ENCODE measurements around the gene OR2A12. TPM values are rescaled to one million over a fixed set of nuclear protein-coding genes. Genes with fewer than 3 reads are reported as not detected.

OR2A12 gene, protein sequence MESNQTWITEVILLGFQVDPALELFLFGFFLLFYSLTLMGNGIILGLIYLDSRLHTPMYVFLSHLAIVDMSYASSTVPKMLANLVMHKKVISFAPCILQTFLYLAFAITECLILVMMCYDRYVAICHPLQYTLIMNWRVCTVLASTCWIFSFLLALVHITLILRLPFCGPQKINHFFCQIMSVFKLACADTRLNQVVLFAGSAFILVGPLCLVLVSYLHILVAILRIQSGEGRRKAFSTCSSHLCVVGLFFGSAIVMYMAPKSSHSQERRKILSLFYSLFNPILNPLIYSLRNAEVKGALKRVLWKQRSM
- total RNA-seq = not detected
- long read RNA-seq = 0 reads

DNA sequence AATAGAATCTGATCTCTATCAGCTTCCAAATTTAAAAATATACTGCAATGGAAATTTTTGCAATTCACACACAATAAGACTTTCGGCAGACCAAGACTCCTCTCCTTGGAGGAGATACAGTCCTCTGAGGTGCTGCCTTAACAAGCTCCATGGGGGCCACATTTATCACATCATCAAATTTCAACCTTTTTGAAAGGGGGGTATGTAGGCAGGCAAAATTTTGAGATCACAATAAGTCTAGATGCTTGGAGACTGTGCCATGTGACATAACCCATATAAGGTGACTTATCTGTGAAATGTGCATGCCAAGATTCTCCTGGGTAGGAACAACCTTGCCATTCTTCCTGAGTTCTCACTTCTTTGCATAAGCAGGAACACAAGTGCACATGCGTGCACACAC lies at the start of gene OR2A12:
OR2A12 (plus strand) TSS at position 301 of the 400 bp plus-strand sequence. CDS start 8,830 bp downstream, outside the sequence.
- ATAC-seq = no peak
- TF ChIP-seq POLR2A (IDR thresholded peaks at IDR 0.05) = no peak
- TF ChIP-seq, protein P1, sequence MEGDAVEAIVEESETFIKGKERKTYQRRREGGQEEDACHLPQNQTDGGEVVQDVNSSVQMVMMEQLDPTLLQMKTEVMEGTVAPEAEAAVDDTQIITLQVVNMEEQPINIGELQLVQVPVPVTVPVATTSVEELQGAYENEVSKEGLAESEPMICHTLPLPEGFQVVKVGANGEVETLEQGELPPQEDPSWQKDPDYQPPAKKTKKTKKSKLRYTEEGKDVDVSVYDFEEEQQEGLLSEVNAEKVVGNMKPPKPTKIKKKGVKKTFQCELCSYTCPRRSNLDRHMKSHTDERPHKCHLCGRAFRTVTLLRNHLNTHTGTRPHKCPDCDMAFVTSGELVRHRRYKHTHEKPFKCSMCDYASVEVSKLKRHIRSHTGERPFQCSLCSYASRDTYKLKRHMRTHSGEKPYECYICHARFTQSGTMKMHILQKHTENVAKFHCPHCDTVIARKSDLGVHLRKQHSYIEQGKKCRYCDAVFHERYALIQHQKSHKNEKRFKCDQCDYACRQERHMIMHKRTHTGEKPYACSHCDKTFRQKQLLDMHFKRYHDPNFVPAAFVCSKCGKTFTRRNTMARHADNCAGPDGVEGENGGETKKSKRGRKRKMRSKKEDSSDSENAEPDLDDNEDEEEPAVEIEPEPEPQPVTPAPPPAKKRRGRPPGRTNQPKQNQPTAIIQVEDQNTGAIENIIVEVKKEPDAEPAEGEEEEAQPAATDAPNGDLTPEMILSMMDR (IDR thresholded peaks at IDR 0.05) = no peak
- WGBS (ENCODE audit: insufficient coverage, low coverage, low lambda C conversion rate, missing lambda C conversion rate) = 64% methylated on average over 1 of the region's 2 CpGs
- no peaks in the 10 kb centered on the region for H3K9me3 ChIP-seq
- no peaks in the 10 kb centered on the region for H3K27me3 ChIP-seq
- intact Hi-C loops (cut with DNase I) = no loop called here
- no peak within 1 kb of the TSS for H3K27ac ChIP-seq
- H3K4me1 ChIP-seq = no peaks in the 10 kb centered on the region
- no peak within 1 kb of the TSS for H3K4me3 ChIP-seq
- no peaks in the 10 kb centered on the region for H3K36me3 ChIP-seq
- no peak for DNase-seq

DNA sequence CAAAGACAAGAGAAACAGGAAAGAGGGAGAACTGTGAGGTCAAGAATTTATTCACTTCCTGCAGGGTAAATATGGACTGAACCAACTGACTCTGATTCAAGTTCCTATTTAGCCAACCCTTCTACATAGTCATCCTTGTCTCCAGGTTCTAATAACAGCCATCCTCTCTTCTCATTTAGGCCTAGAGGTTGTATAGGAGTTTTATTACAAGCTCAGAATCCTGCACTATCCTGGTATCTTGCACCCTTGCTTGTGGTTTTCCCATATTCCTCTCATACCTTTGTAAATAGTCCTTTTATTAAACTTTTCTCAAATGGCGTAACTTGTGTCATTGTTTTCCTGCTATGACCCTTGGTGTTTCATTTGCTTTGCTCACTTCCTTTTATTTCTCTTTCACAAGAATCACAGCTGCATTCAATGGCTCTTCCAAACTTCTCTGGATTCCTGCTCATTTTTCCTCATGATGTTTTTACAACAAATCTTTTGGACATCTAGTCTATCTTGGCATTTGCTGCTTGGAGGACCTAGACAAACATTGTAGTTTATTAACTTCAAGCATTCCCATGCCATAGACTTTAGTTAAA lies 49.7 kb upstream of the OR2A12 start:
- Histone ChIP-seq H3K36me3 (no peaks in the 10 kb centered on the region), H3K4me1 (no peaks in the 10 kb centered on the region), H3K4me3 (no peak overlapping the region), H3K27ac (no peak overlapping the region), H3K27me3 (peaks cover 0 to 2% of the 10 kb centered on the region in 2 donors), H3K9me3 (no peaks in the 10 kb centered on the region)
- TF ChIP-seq, protein P1 (IDR thresholded peaks at IDR 0.05) = no peak
- TF ChIP-seq POLR2A (IDR thresholded peaks at IDR 0.05) = no peak
- DNase-seq = no peak
- WGBS (ENCODE audit: insufficient coverage, low coverage, low lambda C conversion rate, missing lambda C conversion rate) = 50% methylated on average over 1 of the region's 1 CpG
- no peak for ATAC-seq
- intact Hi-C loops (cut with DNase I) = no loop called here

DNA sequence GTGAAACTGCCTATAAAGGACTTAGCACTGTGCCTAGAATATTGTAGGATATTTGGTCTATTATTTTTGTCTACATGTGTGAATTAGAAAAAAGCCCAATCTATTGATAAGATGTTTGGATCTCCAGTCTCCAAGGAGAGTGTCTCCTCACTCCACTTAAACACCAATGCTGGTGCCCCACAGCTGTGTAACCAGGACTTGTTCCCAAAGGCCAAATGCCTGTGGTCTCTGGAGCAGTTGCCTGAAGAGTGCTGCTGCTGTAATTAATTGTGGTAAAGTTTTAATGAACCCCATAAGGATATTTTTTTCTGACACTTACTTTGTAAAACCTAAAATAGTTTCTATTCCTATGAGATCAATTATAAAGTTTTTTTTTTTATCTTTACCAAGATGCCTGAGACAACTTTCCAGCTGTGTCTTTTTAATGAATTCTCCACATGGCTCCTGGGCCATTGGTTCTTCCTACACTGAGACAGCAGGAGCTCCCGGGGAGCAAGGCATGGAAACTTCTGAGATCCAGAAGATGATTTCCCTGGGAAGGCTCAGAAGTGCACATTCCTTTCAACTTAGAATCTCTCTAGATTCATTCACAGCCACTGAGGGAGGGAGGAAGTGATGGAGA lies 48.6 kb upstream of the OR2A12 start:
- DNase-seq (no peak), ATAC-seq (no peak)
- intact Hi-C loops (cut with DNase I) = no loop called here
- TF ChIP-seq, protein P1 (IDR thresholded peaks at IDR 0.05) = no peak
- TF ChIP-seq POLR2A (IDR thresholded peaks at IDR 0.05) = no peak
- H3K27ac ChIP-seq = no peak overlapping the region
- no peaks in the 10 kb centered on the region for H3K9me3 ChIP-seq
- H3K4me1 ChIP-seq = no peaks in the 10 kb centered on the region
- WGBS (ENCODE audit: insufficient coverage, low coverage, low lambda C conversion rate, missing lambda C conversion rate) = 64% methylated on average over 1 of the region's 1 CpG
- H3K27me3 ChIP-seq = no peaks in the 10 kb centered on the region
- H3K4me3 ChIP-seq = no peak overlapping the region
- no peaks in the 10 kb centered on the region for H3K36me3 ChIP-seq

DNA sequence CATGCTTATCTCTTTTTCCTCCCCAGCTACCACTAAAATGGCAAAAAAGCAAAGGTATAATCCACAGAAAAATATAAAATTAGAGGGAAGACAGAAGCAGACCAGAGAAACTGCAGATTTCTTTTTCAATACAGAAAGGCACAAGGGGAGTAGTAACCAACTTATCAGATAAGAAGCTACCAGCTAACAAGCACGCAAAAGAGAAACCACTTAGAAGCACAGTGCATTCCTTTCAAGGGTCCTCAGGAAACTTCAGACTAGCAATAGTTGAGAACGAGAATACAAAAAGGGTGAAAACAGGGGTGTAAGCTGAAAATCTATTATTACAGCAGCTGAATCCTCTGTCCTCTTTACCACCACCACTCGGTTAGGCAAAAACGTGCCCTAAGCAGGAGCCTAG lies 47.2 kb upstream of the OR2A12 start:
- WGBS (ENCODE audit: insufficient coverage, low coverage, low lambda C conversion rate, missing lambda C conversion rate) = 36% methylated on average over 4 of the region's 4 CpGs
- Histone ChIP-seq H3K27ac (no peak overlapping the region), H3K4me3 (no peak overlapping the region), H3K36me3 (no peaks in the 10 kb centered on the region), H3K27me3 (no peaks in the 10 kb centered on the region), H3K4me1 (no peaks in the 10 kb centered on the region), H3K9me3 (no peaks in the 10 kb centered on the region)
- TF ChIP-seq, protein P1 (IDR thresholded peaks at IDR 0.05) = no peak
- no peak for TF ChIP-seq POLR2A (IDR thresholded peaks at IDR 0.05)
- DNase-seq (no peak), ATAC-seq (no peak)
- intact Hi-C loops (cut with DNase I) = no loop called here
